ENCODE data around the gene DENND4B. TPM values are rescaled to one million over a fixed set of nuclear protein-coding genes. Genes with fewer than 3 reads are reported as not detected.
"Not testable (repeated sequence)": the region's sequence is repeated elsewhere in the genome, so short reads cannot be mapped to it uniquely, and the experiment has no call there.

Gene DENND4B, protein sequence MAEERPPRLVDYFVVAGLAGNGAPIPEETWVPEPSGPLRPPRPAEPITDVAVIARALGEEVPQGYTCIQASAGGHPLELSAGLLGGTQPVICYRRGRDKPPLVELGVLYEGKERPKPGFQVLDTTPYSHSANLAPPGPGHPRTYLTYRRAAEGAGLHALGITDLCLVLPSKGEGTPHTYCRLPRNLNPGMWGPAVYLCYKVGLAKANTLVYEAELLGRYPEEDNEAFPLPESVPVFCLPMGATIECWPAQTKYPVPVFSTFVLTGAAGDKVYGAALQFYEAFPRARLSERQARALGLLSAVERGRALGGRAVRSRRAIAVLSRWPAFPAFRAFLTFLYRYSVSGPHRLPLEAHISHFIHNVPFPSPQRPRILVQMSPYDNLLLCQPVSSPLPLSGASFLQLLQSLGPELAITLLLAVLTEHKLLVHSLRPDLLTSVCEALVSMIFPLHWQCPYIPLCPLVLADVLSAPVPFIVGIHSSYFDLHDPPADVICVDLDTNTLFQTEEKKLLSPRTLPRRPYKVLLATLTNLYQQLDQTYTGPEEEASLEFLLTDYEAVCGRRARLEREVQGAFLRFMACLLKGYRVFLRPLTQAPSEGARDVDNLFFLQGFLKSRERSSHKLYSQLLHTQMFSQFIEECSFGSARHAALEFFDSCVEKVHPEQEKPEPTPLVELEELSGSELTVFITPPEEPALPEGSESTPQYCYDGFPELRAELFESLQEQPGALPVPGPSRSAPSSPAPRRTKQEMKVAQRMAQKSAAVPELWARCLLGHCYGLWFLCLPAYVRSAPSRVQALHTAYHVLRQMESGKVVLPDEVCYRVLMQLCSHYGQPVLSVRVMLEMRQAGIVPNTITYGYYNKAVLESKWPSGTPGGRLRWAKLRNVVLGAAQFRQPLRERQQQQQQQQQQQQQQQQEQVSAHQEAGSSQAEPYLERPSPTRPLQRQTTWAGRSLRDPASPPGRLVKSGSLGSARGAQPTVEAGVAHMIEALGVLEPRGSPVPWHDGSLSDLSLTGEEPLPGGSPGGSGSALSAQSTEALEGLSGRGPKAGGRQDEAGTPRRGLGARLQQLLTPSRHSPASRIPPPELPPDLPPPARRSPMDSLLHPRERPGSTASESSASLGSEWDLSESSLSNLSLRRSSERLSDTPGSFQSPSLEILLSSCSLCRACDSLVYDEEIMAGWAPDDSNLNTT (N-terminal part only)
- polyA plus RNA-seq (ENCODE audit: insufficient read depth in 1 of 5, insufficient read length in 5 of 5, low replicate concordance in 1 of 5), result 10 to 100 TPM; 37.1 to 53.7 (median 46.2) TPM
- long read RNA-seq, donor 1, partial matches to known transcripts, result 0 of 1 reads
- long read RNA-seq, donor 1, other reads (novel, unspliced or antisense), result 0 of 1 reads
- long read RNA-seq, donor 2, partial matches to known transcripts, result 8 of 8 reads
- long read RNA-seq, donor 2, other reads (novel, unspliced or antisense), result 0 of 8 reads
- long read RNA-seq, donor 3, result 0 reads
- long read RNA-seq, donor 4, result 0 reads
- long read RNA-seq, donor 5, partial matches to known transcripts, result 0 of 2 reads
- long read RNA-seq, donor 5, other reads (novel, unspliced or antisense), result 0 of 2 reads
- long read RNA-seq, donor 6, partial matches to known transcripts, result 0 of 1 reads
- long read RNA-seq, donor 6, other reads (novel, unspliced or antisense), result 0 of 1 reads
- long read RNA-seq, donor 7, partial matches to known transcripts, result 0 of 1 reads
- long read RNA-seq, donor 7, other reads (novel, unspliced or antisense), result 0 of 1 reads
- long read RNA-seq, donor 8, result 0 reads

DNA sequence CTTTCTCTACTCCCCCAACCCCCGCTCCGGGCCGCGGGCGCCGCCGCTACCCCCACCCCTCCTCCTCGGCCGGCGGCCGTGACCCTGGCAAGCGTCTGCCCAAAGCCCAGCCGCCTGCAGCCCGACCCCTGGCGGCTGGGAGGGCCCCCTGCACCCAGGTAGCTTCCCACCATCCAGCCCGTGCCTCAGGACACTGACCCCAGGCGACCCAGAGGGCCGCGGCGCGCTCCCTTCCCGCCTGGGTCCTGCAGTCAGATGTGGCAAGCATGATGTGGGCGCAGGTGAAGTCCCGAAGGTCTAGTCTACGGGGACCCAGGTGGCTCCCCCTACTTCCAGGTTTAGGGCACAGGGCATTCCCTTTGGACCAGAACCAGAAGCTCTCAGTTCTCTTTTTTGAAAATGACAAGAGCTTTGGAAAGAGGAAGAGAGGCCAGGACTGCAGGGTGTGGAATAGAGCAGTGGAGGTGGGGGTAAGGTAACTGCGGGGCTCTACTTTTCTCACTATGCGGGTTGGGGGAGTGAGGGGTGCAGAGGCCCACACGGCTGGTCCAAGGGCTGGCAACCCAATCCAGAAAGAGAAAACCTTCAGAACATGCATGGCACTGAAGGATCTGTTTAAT, at the start of gene DENND4B:
Gene DENND4B (minus strand): TSS at position 97 of the 620 bp plus-strand sequence. CDS start 2,344 bp downstream, outside the sequence.
- DNase-seq, result peak; percentile 74 to 78

DNA sequence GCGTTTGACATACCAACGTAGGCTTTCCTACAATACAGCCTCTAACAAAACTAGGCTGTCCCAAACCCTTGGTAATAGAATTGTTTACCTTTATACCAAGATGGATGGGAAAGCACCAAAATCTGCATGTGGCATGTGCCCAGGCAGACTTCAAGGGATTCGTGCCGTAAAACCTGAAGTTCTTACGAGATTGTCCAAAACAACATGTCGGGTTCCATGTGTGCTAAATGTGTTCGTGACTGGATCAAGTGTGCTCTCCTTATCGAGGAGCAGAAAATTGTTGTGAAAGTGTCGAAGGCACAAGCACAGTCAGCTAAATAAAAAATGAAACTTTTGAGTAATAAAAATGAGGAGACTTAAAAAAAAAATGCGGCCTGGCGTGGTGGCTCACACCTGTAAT, 49.1 kb upstream of the DENND4B start:
- DNase-seq, result no peak

DNA sequence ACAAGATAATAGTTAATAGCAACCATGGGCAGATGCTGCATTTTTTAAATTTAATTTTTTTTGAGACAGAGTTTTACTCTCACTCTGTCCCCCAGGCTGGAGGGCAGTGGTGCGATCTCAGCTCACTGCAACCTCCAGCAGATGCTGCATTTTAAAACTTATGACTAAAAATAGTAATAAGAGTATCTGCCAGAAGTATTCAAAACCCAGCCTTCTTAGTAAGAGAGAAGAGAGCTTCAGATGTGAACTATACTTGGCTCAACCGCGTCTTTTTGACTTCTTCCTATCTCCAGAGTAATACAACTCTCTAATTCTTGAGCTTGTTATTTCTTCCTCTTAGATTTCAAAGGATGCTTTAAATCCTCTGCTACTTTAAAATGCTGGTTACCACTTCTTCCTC, 48.7 kb upstream of the DENND4B start:
- DNase-seq, result no peak

DNA sequence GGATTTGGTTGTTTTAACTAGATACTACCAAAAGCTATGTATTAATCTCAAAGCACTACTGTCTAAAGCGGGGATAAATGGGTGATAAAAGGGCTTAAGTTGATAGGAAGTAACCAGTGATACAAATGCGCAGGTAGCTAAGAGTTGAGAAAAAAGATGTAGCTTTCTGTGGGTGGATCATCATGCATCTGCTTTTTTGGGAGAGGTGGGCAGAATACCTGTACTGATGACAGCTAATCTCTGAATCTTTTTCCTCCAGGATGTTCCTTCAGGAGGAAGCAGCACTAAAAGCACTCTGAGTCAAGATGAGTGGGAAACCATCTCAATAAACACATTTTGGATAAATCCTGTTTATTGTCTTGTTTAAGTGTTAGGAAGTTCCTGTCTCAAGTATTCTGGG, 45.3 kb upstream of the DENND4B start:
- DNase-seq, result no peak

DNA sequence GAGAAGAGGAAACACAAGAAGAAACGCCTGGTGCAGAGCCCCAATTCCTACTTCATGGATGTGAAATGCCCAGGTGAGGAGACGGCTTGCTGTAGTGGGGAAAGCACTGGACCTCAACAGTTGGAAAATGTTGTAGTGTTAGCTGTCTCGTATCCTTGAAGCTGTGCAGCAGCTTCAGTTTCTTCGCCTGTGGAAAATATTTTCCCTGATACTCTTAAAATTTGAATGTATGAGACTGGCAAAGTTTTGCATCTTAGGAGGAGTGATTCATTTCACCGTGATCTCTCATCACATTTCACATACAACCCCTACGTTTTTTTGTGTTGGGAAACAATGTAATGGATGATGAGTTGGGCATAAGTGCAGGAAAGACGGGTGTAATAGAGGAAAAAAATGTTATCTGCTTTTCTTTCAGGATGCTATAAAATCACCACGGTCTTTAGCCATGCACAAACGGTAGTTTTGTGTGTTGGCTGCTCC, 44.7 kb upstream of the DENND4B start:
- no peak for DNase-seq

DNA sequence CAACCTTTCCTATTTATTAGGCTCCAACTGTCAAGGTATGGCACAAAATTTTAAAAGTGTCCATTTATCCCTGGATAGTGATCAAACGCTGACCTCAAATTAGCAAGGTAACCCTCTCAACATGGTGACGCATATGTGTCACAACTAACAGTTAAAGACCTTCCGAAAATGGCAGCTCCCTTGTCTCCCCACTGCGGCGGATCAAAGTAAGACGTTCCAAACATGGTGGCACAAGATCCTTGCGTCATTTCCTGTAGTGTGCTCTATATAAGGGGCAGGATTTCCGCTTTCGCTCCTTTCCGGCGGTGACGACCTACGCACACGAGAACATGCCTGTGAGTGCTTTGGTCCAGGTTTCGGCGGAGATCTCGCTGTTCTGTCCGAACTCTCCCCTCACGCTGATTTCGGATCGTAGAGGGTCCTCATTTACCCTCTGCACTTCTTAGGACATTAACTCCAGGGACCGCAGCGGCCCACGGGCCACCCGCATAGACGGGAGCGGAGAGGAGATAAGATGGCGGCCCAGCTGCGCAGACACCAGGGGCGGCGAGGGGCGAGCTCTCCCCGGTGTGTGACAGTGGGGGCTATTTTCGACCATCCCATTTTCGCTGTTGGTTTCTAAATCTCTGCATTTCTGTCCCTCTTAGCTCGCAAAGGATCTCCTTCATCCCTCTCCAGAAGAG, 44.1 kb upstream of the DENND4B start, which contains the start of gene RPS27:
Gene RPS27 (plus strand): TSS at position 295 of the 683 bp plus-strand sequence. CDS start 35 bp downstream, at position 330.
- peak; percentile 94 to 97 for DNase-seq

DNA sequence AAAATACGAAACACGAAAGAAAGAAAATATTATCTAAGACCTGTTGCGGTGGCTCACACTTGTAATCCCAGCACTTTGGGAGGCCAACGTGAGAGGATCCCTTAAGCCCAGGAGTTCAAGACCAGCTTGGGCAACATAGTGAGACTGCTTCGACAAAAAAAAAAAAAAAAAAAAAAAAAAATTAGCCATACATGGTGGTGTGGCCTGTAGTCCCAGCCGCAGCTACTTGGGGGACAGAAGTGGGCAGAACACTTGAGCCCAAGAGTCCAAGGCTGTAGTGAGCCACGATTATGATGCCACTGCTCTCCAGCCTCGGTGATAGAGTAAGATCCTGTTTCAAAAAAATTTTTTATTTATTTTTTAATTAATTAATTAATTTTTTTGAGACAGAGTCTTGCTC, 41.1 kb upstream of the DENND4B start:
- no peak for DNase-seq

DNA sequence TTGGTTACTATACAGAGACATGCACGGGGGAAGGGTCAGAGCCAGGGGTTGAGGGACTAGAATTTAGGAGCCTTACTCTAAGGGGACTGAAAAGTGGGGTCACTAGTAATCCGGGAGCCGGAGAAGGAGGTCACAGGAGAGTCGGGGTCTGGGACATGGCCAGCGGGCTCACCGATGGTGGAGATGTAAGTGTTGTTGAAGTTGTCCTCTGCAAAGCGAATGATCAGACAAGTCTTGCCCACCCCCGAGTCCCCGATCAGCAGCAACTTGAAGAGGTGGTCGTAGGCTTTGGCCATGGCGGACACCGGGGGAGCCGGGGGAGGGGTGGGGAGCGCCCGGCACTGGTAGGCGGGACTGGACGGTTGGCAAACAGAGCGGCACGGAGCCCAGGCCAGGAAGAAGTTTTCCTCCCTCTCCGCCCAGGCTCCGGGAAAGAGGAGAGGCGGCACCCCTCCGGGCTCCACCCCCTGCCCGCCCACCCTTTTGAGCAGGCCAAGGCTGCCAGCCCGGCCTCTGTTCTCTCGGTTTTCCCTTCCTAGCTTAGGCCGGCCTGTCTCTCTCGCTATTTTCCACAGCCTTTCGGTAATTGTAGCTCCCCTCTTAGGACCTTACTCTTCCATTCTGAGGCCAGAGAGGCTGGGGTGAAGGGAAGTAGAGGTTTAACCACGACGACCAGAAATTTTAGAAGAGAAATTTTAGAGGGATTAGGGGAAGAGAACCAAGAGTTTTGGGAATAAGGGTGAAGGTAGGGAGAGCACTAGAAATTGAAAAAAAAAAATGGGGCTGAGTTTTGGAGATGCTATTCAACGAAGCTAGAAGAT, 39.6 kb upstream of the DENND4B start, which contains the start of gene RAB13:
Gene RAB13 (minus strand): TSS at position 399 of the 821 bp plus-strand sequence. CDS start 103 bp downstream, at position 296.
- peak; percentile 80 to 81 for DNase-seq

DNA sequence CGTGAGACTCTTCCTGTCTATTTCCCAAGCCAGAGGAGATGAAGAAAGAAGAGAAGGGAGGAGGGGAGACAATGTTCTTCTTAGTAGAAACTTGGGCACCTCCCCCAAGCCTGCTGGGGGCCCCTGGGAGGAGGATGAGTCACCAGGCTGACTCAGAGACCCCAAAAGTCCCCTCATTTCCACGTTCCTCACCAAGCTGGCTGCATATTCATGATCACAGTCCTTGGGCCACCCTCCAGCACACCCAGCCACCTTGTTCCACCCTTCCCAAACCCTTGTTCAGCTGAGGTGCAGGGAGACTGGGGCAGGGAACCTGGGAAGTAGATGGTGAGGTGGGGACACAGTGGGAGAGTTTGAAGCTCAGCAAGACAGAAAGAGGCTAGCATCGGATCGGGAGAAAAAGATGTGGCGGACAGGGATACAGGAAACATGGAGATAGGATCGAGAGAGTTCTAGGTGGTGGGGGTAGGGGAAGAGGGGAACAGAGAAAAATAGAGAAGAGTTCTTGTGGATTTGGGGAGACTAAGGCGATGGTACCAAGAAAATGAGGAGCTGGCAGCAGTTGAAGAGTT, 38.9 kb upstream of the DENND4B start:
- no peak for DNase-seq

DNA sequence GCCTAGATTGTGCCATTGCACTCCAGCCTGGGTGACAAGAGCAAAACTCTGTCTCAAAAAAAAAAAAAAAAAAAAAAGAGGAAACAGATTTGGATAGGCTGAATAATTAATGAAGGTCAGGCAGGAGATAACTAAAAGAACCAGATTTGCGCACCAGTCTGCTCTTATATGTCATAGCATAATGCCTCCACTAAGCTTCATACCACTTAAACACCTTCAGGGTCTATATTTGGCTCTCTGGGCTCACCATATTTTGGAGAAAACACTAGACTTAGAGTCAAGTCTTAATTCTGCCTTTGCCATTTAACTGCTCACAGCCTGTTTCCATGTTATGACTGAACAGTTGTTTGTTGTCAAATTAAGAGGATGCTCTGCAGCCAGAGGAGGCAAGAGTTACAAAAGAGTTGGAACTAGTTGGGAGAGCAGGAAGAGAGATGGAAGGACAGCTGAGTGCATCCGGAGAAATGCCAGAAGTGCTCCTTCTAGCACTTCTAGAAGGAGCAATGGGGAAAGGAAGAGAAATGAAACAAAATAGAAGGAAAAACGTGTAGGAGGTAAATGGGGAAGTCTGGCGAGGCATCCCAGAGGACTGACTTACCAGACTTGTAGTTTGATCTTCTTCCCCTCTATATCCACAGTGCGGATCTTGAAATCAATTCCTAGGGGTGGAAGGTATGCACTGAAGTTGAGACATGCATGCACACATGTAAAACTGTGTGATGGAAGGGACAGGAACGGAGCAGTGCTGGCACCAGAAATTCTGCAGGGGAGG, 37.8 kb upstream of the DENND4B start:
- DNase-seq, result peak in 1 of 2 donors; percentile 38

DNA sequence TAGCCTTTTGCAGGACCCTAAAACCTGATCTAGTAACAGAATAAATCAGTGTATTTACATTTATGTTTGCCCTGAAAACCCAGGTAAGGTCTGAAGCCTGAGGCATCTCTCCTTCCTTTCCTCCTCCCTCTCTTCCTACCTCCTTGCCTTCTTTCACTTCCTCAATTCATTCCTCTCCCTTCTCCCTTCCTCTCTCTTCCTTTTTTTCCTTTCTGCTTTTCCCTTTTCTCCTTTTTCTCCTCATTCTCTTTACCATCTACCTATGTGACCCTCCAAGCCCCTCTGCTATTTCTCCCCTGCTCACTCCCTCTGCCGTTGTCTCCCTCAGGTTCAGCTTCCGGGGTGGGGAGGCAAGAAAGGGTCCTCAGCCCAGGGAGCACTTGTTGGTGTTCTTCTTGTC, 35.2 kb upstream of the DENND4B start:
- not testable (repeated sequence) for DNase-seq

DNA sequence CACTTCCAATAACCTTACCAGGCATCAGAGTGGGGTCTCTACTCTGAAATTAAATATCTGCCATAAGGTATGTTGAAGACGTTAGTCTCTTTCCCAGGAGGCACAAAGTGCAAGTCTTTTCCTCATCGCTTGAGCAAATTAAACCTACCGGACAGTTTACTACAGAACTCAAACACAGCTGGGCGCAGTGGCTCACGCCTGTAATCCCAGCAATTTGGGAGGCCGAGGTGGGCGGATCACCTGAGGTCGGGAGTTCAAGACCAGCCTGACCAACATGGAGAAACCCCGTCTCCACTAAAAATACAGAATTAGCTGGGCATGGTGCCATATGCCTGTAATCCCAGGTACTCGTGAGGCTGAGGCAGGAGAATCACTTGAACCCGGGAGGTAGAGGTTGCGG, 32.6 kb upstream of the DENND4B start:
- DNase-seq, result not testable (repeated sequence)

DNA sequence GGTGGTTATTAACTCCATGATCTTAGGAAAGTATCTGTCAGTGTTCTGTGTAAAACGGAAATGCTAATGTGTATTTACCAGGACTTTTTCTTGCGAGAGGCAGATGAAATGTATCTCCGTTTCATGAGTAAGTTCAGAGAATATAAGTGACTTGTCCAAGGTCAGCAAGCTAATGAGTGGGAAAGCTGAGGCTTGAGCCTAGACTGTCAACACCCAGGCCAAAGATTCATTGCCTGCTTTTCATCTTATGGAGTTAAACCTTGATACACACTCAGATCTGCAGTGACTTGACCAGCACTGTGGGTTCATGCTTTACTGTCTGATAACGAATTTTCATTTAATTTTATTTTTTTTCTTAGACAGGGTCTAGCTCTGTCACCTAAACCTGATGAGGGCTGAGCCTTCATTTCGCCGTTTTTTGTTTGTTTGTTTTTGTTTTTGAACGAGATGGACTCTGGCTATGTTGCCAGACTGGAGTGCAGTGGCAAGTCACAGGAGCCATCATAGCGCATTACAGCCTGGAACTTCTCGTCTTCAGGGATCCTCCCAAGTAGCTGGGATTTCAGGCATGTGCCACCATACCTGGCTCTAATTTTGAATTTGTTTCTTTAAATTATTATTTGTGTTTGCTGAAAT, 31.9 kb upstream of the DENND4B start:
- no peak for DNase-seq

DNA sequence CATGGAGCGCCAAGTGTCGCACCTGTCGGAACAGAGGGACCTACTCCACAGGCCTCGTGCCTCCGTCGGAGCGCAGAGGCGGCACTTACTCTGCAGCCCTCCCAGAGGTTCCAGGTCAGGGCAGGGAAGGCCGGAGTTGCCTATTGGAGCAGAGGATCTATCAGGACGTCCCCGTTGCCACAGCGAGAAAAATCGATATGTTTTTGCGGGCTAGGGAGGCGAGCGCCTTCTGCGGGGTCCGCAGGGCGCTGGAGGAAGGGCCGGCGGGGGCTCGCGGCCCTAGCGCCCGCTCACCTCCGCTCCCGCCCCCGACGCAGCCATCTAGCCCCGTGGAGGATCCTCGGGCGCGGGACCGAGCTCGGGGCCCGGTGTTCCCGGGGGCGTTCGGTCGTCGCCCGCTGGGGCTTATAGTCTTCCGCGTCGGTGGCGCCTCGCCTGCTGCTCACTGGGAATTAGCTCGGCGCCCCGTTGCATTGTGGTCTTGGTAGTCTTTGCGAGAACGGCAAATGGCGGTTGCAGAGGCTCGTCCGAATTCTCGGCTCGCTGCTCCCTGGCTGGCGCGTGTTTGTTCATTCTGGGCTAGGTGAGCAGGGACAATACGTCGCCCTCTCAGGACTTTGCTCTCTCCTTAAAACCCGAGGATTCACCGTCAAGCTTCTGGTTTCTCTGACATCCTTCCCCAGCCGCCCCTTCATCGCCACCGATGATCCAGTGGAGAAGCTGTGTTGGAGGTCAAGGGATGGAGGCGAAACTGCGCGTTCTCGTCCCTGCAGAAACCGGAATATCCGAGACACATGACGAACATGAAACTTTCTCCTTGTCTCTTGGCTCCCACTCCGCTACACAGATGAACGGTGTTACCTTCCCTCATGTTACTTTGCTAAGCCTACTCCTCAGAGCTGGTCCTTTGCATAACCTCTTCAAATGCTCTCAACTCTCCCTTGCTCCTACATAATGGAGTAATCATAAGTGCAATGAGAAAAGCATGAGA, 31.0 kb upstream of the DENND4B start, which contains the start of gene JTB:
Gene JTB (minus strand): TSS at position 425 of the 991 bp plus-strand sequence. CDS start 422 bp downstream, at position 3.
- DNase-seq, result peak; percentile 72 to 77

DNA sequence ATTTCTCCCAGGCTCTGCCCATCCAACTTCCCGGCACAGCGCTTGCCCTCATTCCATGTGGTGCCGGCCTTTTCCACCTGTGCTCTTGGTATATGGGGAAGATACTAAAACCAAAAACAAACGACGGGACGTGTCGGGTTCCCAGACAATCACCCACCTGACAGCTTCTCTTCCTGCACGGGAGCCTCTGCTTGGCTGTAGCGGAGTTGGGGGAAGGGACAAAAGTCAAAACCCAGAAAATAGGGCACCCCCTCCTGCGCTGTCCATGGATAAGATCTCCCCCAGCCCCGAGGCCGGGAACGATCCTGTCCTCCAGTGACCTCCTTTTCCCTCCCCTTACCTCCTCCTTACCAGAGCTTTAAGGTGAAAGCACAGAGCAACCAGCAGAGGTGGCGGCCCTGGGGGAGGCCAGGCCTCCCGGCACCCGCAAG, 30.3 kb upstream of the DENND4B start:
- DNase-seq, result no peak
